ENCODE data around the gene ZIC1.

The ZIC1 gene

GRCh38 chr3:147395899-147396711 is 13.1 kb upstream of the ZIC1 start:
- DNase-seq = no peak

- no peak for DNase-seq
Measured at GRCh38 chr3:147396712-147397046, 12.5 kb upstream of the ZIC1 start.

GRCh38 chr3:147397155-147397874 is 11.8 kb upstream of the ZIC1 start:
- DNase-seq = no peak

GRCh38 chr3:147397875-147398812 is 11.0 kb upstream of the ZIC1 start:
- DNase-seq = no peak

GRCh38 chr3:147398813-147399534 is 10.2 kb upstream of the ZIC1 start:
- DNase-seq = no peak

- DNase-seq = no peak
Measured at GRCh38 chr3:147400111-147400510, 9.1 kb upstream of the ZIC1 start.

- DNase-seq = no peak
Measured at GRCh38 chr3:147400999-147401398, 8.2 kb upstream of the ZIC1 start.

- DNase-seq = no peak
Measured at GRCh38 chr3:147401421-147401820, 7.7 kb upstream of the ZIC1 start.

- no peak for DNase-seq
Measured at GRCh38 chr3:147402159-147402558, 7.0 kb upstream of the ZIC1 start.

- no peak for DNase-seq
Measured at GRCh38 chr3:147403511-147403910, 5.7 kb upstream of the ZIC1 start.

- no peak for DNase-seq
Measured at GRCh38 chr3:147404000-147404799, 5.0 kb upstream of the ZIC1 start.

- no peak for DNase-seq
Measured at GRCh38 chr3:147404800-147405230, 4.3 kb upstream of the ZIC1 start.

- no peak for DNase-seq
Measured at GRCh38 chr3:147405231-147406027, 3.7 kb upstream of the ZIC1 start.

GRCh38 chr3:147406028-147406931 is 2.9 kb upstream of the ZIC1 start, which contains the start of gene ZIC4:
TSS of gene ZIC4 (minus strand) at chr3:147406543. CDS start at chr3:147402797, 3,746 bp downstream.
- DNase-seq = no peak

GRCh38 chr3:147407114-147407497 is 2.1 kb upstream of the ZIC1 start:
- DNase-seq = no peak

- DNase-seq = no peak
Measured at GRCh38 chr3:147407498-147408187, 1.5 kb upstream of the ZIC1 start.

GRCh38 chr3:147408188-147409100 is 721 bp upstream of the ZIC1 start:
- DNase-seq = no peak

- no peak for DNase-seq
Measured at GRCh38 chr3:147410116-147410525, 956 bp downstream of the ZIC1 start.

Data from T-helper 2 cell (primary cell).